MM.1S (cell line): ENCODE measurements around the gene HRCT1.

ENCODE experiments used
- DNase-seq: peaks from one replicate; pipeline ENCODE4 v3.0.0-alpha.2; 2015
- H2AFZ ChIP-seq: fragments of 300-600 bp; sonication (generic); 2 replicates; pipeline ENCODE4 v1.6.0; 2016; ENCODE audit warnings: antibody characterized with exemption, low read length
- H3F3A ChIP-seq: fragments of 300-600 bp; sonication (generic); 2 replicates; pipeline ENCODE4 v1.6.1; 2016; ENCODE audit warnings: mild to moderate bottlenecking, antibody characterized with exemption, low read length, moderate library complexity, mixed read lengths; ENCODE audit not compliant: insufficient read depth
- H3K27ac ChIP-seq: fragments of 300-600 bp; sonication (generic); 2 replicates; pipeline ENCODE4 v1.5.1; 2016; ENCODE audit warnings: mild to moderate bottlenecking, low read length
- H3K27me3 ChIP-seq: fragments of 300-600 bp; sonication (generic); replicated peaks from 2 replicates; pipeline ENCODE4 v1.6.0; 2016; ENCODE audit warnings: low read length; ENCODE audit not compliant: insufficient read depth
- H3K36me3 ChIP-seq: fragments of 300-600 bp; sonication (generic); replicated peaks from 2 replicates; pipeline ENCODE4 v1.6.1; 2016; ENCODE audit warnings: mild to moderate bottlenecking, low read length, mixed read lengths; ENCODE audit not compliant: insufficient read depth
- H3K4me1 ChIP-seq: fragments of 300-600 bp; sonication (generic); 2 replicates; pipeline ENCODE4 v1.6.1; 2016; ENCODE audit warnings: low read length, mixed read lengths
- H3K4me2 ChIP-seq: fragments of 300-600 bp; sonication (generic); 2 replicates; pipeline ENCODE4 v1.6.0; 2016; ENCODE audit warnings: low read depth, low read length
- H3K4me3 ChIP-seq: fragments of 300-600 bp; sonication (generic); 2 replicates; pipeline ENCODE4 v1.5.1; 2016; ENCODE audit warnings: low read length, mixed read lengths
- H3K79me2 ChIP-seq: fragments of 300-600 bp; sonication (generic); 2 replicates; pipeline ENCODE4 v1.6.1; 2016; ENCODE audit warnings: mixed run types, low read length, mixed read lengths
- H3K9ac ChIP-seq: fragments of 300-600 bp; sonication (generic); 2 replicates; pipeline ENCODE4 v1.6.1; 2016; ENCODE audit warnings: low read length, mixed read lengths
- H3K9me2 ChIP-seq: fragments of 300-600 bp; sonication (generic); replicated peaks from 2 replicates; pipeline ENCODE4 v1.6.1; 2016; ENCODE audit warnings: mild to moderate bottlenecking, low read length, mixed read lengths; ENCODE audit not compliant: insufficient read depth
- H3K9me3 ChIP-seq: fragments of 300-600 bp; sonication (generic); replicated peaks from 2 replicates; pipeline ENCODE4 v1.6.1; 2016; ENCODE audit warnings: mild to moderate bottlenecking, low read length, mixed read lengths; ENCODE audit not compliant: insufficient read depth
- H4K20me1 ChIP-seq: fragments of 300-600 bp; sonication (generic); 2 replicates; pipeline ENCODE4 v1.6.1; 2016; ENCODE audit warnings: mild to moderate bottlenecking, low read length, moderate library complexity, mixed read lengths; ENCODE audit not compliant: insufficient read depth
- EZH2 ChIP-seq: fragments of 300-600 bp; sonication (generic); optimal IDR thresholded peaks from 2 replicates; pipeline ENCODE3; 2017; ENCODE audit warnings: low read depth, mild to moderate bottlenecking, antibody characterized with exemption, low read length, mixed read lengths
- EZH2phosphoT487 ChIP-seq: fragments of 300-600 bp; sonication (generic); IDR thresholded peaks from 2 replicates; pipeline ENCODE4 v1.6.1; 2018; ENCODE audit warnings: antibody characterized with exemption, low read length
- TF ChIP-seq, protein P1 (sequence below): fragments of 300-600 bp; sonication (generic); IDR thresholded peaks from 2 replicates; pipeline ENCODE4 v1.5.1; 2016; ENCODE audit warnings: antibody characterized with exemption, low read length, mixed read lengths

Gene HRCT1

DNA sequence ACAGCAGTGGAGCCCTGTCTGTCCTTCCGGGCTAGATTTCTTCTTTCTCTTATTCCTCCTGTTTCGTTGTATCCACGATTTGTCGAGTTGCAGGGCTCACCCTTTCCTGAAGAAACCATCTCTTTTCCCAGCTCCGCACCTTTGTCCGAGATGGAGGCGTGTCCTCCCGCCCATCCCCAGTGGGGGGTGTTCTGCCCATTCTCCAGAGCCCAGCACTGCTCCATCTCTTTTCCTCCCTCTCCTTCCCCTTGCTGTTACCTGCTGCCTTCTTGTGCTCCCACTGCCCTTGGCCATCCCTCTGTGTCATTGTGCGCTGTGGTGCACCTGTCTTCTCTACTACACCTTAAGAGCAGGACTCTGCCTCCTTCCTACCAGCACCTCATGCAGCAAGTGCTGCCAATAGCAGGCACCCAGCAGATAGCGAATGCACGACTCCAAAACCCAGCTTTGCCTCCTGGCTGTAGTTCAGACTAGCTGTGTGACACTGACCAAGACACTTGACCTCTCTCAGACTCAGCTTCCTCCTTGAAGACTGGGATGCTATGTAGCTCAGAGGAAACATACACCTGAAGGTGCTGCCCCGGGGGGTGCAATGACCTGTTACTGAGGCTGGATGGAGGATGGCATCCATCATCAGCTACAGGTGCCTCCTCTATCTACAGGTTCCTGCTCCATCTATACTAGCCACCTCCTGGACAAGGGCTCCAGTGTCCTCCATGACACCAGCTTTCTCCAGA is 44.7 kb upstream of the HRCT1 start:
- no peak overlapping the region for H3K4me3 ChIP-seq
- H3K4me2 ChIP-seq, result no peak overlapping the region
- H3F3A ChIP-seq, result no peaks in the 10 kb centered on the region
- no peaks in the 10 kb centered on the region for H3K36me3 ChIP-seq
- H2AFZ ChIP-seq, result no peak overlapping the region
- H3K27me3 ChIP-seq, result no peaks in the 10 kb centered on the region
- no peaks in the 10 kb centered on the region for H3K4me1 ChIP-seq
- no peak overlapping the region for H3K9ac ChIP-seq
- no peaks in the 10 kb centered on the region for H4K20me1 ChIP-seq
- DNase-seq, result no peak
- H3K27ac ChIP-seq, result no peak overlapping the region
- TF ChIP-seq EZH2phosphoT487, result no peak
- H3K9me2 ChIP-seq, result no peaks in the 10 kb centered on the region
- no peaks in the 10 kb centered on the region for H3K9me3 ChIP-seq
- H3K79me2 ChIP-seq, result no peaks in the 10 kb centered on the region

DNA sequence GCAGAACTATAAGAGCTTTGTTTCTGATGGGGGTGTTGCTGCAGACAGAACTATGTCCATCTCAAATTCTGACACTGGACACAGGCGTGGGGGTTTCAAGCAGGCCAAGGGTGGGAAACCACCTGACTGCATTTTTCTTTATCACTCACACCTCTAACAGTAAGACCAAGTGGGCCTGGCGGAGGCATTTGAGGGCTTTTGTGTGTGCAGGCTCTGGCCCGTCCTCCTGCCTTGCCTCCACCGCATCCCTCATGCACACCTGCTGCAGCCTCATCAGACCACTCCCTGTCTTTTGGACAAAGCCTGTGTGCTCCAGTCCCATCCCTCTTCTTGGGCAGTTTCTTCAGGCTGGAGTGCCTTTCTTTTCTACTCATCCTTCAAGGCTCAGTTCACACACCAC is 43.7 kb upstream of the HRCT1 start:
- Histone ChIP-seq H3K27me3 (no peaks in the 10 kb centered on the region), H3K4me3 (no peak overlapping the region), H3F3A (no peaks in the 10 kb centered on the region), H3K9ac (no peak overlapping the region), H4K20me1 (no peaks in the 10 kb centered on the region), H3K9me2 (no peaks in the 10 kb centered on the region), H3K79me2 (no peaks in the 10 kb centered on the region), H2AFZ (no peak overlapping the region), H3K4me1 (no peaks in the 10 kb centered on the region), H3K4me2 (no peak overlapping the region), H3K9me3 (no peaks in the 10 kb centered on the region), H3K27ac (no peak overlapping the region), H3K36me3 (no peaks in the 10 kb centered on the region)
- no peak for DNase-seq
- TF ChIP-seq EZH2phosphoT487 (no peak), EZH2 (no peak)
- TF ChIP-seq, protein P1, sequence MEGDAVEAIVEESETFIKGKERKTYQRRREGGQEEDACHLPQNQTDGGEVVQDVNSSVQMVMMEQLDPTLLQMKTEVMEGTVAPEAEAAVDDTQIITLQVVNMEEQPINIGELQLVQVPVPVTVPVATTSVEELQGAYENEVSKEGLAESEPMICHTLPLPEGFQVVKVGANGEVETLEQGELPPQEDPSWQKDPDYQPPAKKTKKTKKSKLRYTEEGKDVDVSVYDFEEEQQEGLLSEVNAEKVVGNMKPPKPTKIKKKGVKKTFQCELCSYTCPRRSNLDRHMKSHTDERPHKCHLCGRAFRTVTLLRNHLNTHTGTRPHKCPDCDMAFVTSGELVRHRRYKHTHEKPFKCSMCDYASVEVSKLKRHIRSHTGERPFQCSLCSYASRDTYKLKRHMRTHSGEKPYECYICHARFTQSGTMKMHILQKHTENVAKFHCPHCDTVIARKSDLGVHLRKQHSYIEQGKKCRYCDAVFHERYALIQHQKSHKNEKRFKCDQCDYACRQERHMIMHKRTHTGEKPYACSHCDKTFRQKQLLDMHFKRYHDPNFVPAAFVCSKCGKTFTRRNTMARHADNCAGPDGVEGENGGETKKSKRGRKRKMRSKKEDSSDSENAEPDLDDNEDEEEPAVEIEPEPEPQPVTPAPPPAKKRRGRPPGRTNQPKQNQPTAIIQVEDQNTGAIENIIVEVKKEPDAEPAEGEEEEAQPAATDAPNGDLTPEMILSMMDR, result no peak

DNA sequence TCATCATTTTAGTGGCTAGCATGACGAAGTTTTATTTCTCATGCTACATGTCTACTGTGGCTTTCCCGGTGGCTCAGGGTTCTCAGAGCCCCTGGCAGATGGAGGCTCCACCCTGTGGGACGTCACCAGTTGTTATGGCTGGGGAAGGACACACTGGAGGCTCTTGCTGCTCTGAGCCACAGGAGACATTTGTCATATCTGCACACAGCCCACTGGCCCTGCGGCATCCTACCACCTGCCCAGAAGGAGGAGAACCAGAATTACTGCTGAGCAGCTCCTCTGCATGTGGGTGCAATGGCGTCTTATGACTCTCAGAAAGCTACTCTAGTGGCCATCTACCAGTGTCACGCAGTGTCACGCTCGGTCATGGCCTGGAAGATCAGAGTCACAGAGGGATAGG is 42.4 kb upstream of the HRCT1 start:
- Histone ChIP-seq H3K9me2 (no peaks in the 10 kb centered on the region), H3K27ac (no peak overlapping the region), H3K9ac (no peak overlapping the region), H3K36me3 (no peaks in the 10 kb centered on the region), H3K27me3 (no peaks in the 10 kb centered on the region), H3F3A (no peaks in the 10 kb centered on the region), H4K20me1 (no peaks in the 10 kb centered on the region), H3K4me3 (no peak overlapping the region), H3K4me1 (no peaks in the 10 kb centered on the region), H3K9me3 (no peaks in the 10 kb centered on the region), H3K4me2 (no peak overlapping the region), H2AFZ (no peak overlapping the region), H3K79me2 (no peaks in the 10 kb centered on the region)
- TF ChIP-seq EZH2phosphoT487, result no peak
- no peak for TF ChIP-seq EZH2
- TF ChIP-seq, protein P1, result no peak
- no peak for DNase-seq

DNA sequence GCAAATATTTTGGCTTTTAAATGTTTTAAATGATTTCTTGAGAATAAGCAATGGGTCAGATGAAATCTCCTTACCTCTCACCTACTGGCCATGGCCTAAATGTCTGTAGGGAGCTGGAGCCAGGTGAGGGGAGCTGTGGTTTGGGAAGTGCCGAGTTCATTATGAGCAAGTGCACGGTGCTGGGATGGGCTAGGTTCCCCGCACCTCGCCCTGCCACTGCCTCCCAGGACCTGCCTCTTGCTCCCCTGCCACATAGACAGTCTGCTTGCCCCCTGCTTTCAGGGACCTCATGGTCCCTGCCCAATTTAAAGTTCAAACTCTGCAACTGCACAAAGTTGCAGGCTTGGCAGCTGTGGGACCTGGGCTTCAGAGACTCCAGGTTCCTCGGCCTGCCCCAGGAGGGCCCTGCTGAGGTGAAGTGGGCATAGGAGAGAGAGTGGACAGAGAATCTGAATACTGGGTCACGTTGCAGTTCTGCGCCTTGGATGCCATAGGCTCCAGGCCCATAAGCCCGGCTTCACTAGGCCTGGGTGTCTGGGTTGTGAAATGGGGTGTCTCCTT is 41.2 kb upstream of the HRCT1 start:
- Histone ChIP-seq H4K20me1 (no peaks in the 10 kb centered on the region), H3K79me2 (no peaks in the 10 kb centered on the region), H3K27me3 (no peaks in the 10 kb centered on the region), H3K4me1 (no peaks in the 10 kb centered on the region), H3F3A (no peaks in the 10 kb centered on the region), H3K9me3 (no peaks in the 10 kb centered on the region), H3K27ac (no peak overlapping the region), H3K9ac (no peak overlapping the region), H3K4me3 (no peak overlapping the region), H3K9me2 (no peaks in the 10 kb centered on the region), H3K36me3 (no peaks in the 10 kb centered on the region), H2AFZ (no peak overlapping the region), H3K4me2 (no peak overlapping the region)
- no peak for DNase-seq
- TF ChIP-seq EZH2phosphoT487 (no peak), EZH2 (no peak)
- TF ChIP-seq, protein P1, result no peak
